A549 (cell line): ENCODE measurements around the gene ESPN.

Source experiments
- CEBPB ChIP-seq, 2 experiments: fragments of >200 bp in 1 of 2; sonication (Bioruptor Twin) in 1 of 2; formaldehyde crosslinking in 1 of 2; IDR thresholded peaks; 2 replicates each; pipeline ENCODE4 v1.6.1; 2012 to 2016
- CTCF ChIP-seq: fragments of >200 bp; sonication (Bioruptor Twin); formaldehyde crosslinking; IDR thresholded peaks from 3 replicates; pipeline ENCODE4 v1.5.1; 2016
- EP300 ChIP-seq, 2 experiments: fragments of >200 bp; sonication (Bioruptor Twin); formaldehyde crosslinking; IDR thresholded peaks; 2 replicates in 1 of 2; 3 replicates in 1 of 2; pipeline ENCODE4 v1.6.1; 2016 to 2017
- NR3C1 ChIP-seq: fragments of >200 bp; sonication (Bioruptor Twin); formaldehyde crosslinking; IDR thresholded peaks from 3 replicates; pipeline ENCODE4 v1.6.1; 2017
- PHF8 ChIP-seq: fragments of 200-600 bp; sonication (generic); IDR thresholded peaks from 2 replicates; pipeline ENCODE4 v1.6.1; 2016; ENCODE audit warnings: low read depth, mild to moderate bottlenecking, antibody characterized with exemption, moderate library complexity, borderline replicate concordance
- POLR2A ChIP-seq: IDR thresholded peaks from 2 replicates; pipeline ENCODE4 v1.6.1; 2012; ENCODE audit warnings: mild to moderate bottlenecking, low read length
- POLR2AphosphoS2 ChIP-seq: conservative IDR thresholded peaks from 2 replicates; pipeline ENCODE4 v1.6.1; 2012; ENCODE audit warnings: low read length, improper control_type of control experiment, inconsistent platforms
- SMC3 ChIP-seq: fragments of >200 bp; sonication (Bioruptor Twin); formaldehyde crosslinking; IDR thresholded peaks from 3 replicates; pipeline ENCODE4 v1.6.1; 2018; ENCODE audit warnings: inconsistent platforms

GRCh38 chr1:6483761-6484117 lies 59.2 kb downstream of the ESPN start:
- TF ChIP-seq EP300 (IDR thresholded peaks at IDR 0.05) (no peak), POLR2AphosphoS2 (no peak), NR3C1 (no peak), CEBPB (IDR thresholded peaks at IDR 0.05) (no peak), CTCF (no peak), SMC3 (no peak), POLR2A (no peak), PHF8 (no peak)
